ENCODE measurements around the gene SNPH.

The SNPH gene

DNA sequence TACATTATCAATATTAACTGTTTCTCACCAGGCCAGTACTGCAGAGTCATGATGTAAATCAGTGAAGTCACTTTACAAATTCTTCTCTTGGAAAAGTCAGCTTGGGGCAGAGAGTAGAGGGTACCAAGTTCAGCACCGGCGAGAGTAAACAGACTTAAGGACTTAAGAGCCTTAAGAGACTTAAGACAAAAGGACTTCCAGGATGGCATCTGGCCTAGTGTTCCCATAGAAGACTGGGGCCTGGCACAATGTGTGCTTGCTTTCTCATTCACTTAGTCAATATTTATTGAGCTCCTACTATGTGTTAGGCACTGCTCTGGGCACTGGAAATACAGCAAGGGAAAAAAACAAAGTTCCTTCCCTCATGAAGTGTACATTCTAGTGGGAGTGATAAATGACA, 1.4 kb upstream of the SNPH start:
- H3K4me3 ChIP-seq (ENCODE audit: low read depth, low read length): no peak overlapping the region
- no peak for DNase-seq (ENCODE audit: low read depth)
- in situ Hi-C loops (cut with HindIII; ENCODE audit: low sequenced_read_pairs): no loop called here
- TF ChIP-seq, protein P1, sequence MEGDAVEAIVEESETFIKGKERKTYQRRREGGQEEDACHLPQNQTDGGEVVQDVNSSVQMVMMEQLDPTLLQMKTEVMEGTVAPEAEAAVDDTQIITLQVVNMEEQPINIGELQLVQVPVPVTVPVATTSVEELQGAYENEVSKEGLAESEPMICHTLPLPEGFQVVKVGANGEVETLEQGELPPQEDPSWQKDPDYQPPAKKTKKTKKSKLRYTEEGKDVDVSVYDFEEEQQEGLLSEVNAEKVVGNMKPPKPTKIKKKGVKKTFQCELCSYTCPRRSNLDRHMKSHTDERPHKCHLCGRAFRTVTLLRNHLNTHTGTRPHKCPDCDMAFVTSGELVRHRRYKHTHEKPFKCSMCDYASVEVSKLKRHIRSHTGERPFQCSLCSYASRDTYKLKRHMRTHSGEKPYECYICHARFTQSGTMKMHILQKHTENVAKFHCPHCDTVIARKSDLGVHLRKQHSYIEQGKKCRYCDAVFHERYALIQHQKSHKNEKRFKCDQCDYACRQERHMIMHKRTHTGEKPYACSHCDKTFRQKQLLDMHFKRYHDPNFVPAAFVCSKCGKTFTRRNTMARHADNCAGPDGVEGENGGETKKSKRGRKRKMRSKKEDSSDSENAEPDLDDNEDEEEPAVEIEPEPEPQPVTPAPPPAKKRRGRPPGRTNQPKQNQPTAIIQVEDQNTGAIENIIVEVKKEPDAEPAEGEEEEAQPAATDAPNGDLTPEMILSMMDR (IDR thresholded peaks at IDR 0.05; ENCODE audit: low read depth, low read length, missing control alignments): no peak

DNA sequence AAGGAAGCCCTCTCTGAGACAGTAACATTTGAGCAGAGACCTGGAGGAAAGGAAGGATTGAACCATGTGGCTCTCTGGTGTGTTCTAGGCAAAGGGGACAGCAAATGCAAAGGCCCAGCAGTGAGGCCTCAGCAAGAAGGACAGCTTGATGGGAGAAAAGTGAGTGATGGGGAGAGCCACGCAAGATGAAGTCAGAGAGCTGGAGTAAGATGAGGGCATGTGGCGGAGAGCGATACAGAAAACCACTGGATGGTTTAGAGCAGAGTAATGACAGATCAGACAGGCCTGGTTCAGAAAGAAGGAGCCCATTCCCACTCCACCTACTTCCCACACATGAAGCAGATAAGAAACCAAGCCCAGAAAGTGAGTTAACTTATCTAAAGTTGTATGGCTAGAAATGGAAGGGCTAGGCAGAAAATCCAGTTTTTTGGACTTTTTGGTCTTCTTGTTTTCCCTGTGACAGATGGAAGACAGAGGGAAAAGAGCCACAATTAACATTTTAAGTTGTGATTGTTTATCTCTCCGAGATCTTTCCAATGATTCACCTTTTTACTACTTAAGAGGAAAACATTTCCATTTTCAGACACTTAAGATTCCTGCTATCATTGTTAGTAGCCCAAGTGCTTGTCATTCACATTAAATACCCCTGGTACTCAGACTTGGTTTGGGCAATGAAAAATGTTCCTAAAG, 723 bp upstream of the SNPH start:
- in situ Hi-C loops (cut with HindIII; ENCODE audit: low sequenced_read_pairs): no loop called here
- TF ChIP-seq, protein P1 (IDR thresholded peaks at IDR 0.05; ENCODE audit: low read depth, low read length, missing control alignments): no peak
- H3K4me3 ChIP-seq (ENCODE audit: low read depth, low read length): peak overlapping the region; percentile 62
- DNase-seq (ENCODE audit: low read depth): no peak

DNA sequence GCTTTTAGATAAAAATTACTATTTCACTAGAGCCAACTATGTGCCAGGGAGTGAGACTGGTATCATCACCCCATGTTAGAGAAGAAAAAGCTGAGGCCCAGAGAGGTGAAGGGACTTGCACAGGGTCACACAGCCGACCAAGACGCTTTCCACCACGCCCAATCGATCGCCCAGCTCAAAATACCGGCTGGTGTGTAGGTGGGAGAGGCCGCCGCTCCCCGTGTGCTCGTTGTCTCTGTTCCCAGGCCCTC, 253 bp upstream of the SNPH start:
- H3K4me3 ChIP-seq (ENCODE audit: low read depth, low read length): peak overlapping the region; percentile 62
- TF ChIP-seq, protein P1 (IDR thresholded peaks at IDR 0.05; ENCODE audit: low read depth, low read length, missing control alignments): no peak
- no peak for DNase-seq (ENCODE audit: low read depth)
- in situ Hi-C loops (cut with HindIII; ENCODE audit: low sequenced_read_pairs): no loop called here

DNA sequence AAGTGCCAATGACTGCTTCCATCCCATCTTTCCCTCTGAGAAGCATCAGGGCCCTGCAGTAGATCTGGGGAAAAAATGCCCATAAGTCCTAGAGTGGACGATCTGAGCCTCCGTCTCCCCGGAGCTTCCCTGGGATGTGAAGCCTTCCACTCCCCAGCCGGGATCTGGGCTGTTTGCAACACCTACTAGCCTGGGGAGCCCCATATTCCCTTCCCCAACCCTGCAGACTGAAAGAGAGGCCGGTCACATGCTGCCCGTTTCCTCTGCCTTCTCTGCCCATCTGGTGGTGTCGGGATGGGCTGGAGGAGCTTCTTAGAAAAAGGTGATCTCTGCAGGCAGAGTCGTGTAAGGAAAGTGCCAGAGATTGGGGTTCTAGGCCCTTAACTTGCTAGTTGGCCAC, 1.1 kb downstream of the SNPH start:
- TF ChIP-seq, protein P1 (IDR thresholded peaks at IDR 0.05; ENCODE audit: low read depth, low read length, missing control alignments): no peak
- peak overlapping the region; percentile 62 for H3K4me3 ChIP-seq (ENCODE audit: low read depth, low read length)
- in situ Hi-C loops (cut with HindIII; ENCODE audit: low sequenced_read_pairs): no loop called here
- DNase-seq (ENCODE audit: low read depth): no peak

DNA sequence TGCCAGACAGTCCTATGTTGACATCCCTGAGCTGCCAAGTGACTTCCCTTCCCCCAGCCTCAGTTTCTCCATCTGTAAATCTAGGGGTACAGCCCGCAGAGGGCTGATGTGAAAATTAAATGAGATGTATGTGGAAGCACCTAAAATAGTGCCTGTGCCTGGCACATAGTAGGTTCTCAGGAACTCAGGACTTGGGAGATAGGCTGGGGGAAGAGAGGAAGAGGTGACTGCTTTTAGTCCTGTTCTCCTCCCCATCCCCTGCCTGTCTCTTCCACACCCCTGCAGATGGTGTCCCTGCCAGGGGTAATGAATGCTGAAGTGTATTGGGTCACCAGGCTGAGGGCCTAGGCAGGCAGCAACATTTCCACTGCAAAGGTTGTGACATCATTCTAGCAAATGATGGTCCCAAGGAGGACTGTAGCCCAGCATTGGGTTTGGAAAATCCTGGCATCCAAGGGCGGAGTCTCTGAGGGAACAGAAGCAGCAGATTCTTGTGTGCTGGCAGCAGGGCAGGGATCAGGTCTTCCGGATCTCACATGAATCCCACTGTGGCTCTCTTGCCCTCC, 1.8 kb downstream of the SNPH start:
- no peak for DNase-seq (ENCODE audit: low read depth)
- H3K4me3 ChIP-seq (ENCODE audit: low read depth, low read length): no peak overlapping the region
- in situ Hi-C loops (cut with HindIII; ENCODE audit: low sequenced_read_pairs): no loop called here
- TF ChIP-seq, protein P1 (IDR thresholded peaks at IDR 0.05; ENCODE audit: low read depth, low read length, missing control alignments): no peak

DNA sequence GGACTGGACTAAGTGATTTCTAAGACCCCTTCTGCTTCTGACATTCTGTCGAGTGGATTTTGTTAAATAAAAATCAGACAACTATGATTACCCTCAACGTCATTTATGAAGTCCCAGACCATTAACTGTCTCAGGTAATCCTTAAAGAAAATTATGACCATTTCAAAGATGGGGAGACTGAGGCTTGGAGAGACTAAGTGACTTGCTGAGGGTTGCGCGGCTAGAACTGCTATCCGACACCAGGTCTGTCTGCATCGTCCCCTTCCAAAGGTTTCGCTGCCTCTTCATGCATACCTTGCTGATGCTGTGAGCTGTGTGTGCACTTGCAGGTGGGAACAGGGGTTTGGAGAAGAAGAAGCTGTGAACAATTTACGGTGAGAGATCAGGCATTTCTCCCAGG, 3.1 kb downstream of the SNPH start:
- TF ChIP-seq, protein P1 (IDR thresholded peaks at IDR 0.05; ENCODE audit: low read depth, low read length, missing control alignments): no peak
- H3K4me3 ChIP-seq (ENCODE audit: low read depth, low read length): no peak overlapping the region
- no peak for DNase-seq (ENCODE audit: low read depth)
- in situ Hi-C loops (cut with HindIII; ENCODE audit: low sequenced_read_pairs): no loop called here
